Eye (tissue), 1 donor: ENCODE measurements around the gene CHCHD3.
"Not testable (repeated sequence)": the region's sequence is repeated elsewhere in the genome, so short reads cannot be mapped to it uniquely, and the experiment has no call there.

ENCODE experiments used
- DNase-seq: peaks from one replicate; pipeline ENCODE4 v3.0.0-alpha.2; 2015

Gene CHCHD3

GRCh38 chr7:132998763-132999162 is 83.1 kb downstream of the CHCHD3 start:
- DNase-seq = no peak

GRCh38 chr7:132997505-132997904 is 84.4 kb downstream of the CHCHD3 start:
- DNase-seq = no peak

- DNase-seq = no peak
Observed at GRCh38 chr7:132996581-132997242, 85.2 kb downstream of the CHCHD3 start.

- DNase-seq = no peak
Observed at GRCh38 chr7:132993377-132994013, 88.4 kb downstream of the CHCHD3 start.

GRCh38 chr7:132991615-132992587 is 90.0 kb downstream of the CHCHD3 start:
- DNase-seq = peak; percentile 32

GRCh38 chr7:132988117-132988516 is 93.8 kb downstream of the CHCHD3 start:
- DNase-seq = no peak

- DNase-seq = no peak
Observed at GRCh38 chr7:132980402-132980801, 101.5 kb downstream of the CHCHD3 start.

GRCh38 chr7:132979524-132979923 is 102.4 kb downstream of the CHCHD3 start:
- DNase-seq = no peak

GRCh38 chr7:132977234-132977633 is 104.7 kb downstream of the CHCHD3 start:
- no peak for DNase-seq

- no peak for DNase-seq
Observed at GRCh38 chr7:132972745-132973144, 109.1 kb downstream of the CHCHD3 start.

- DNase-seq = no peak
Observed at GRCh38 chr7:132970257-132970656, 111.6 kb downstream of the CHCHD3 start.

- DNase-seq = no peak
Observed at GRCh38 chr7:132969520-132969919, 112.4 kb downstream of the CHCHD3 start.

GRCh38 chr7:132967470-132967848 is 114.4 kb downstream of the CHCHD3 start:
- DNase-seq = not testable (repeated sequence)

- DNase-seq = no peak
Observed at GRCh38 chr7:132966754-132967469, 115.0 kb downstream of the CHCHD3 start.

- no peak for DNase-seq
Observed at GRCh38 chr7:132965951-132966350, 115.9 kb downstream of the CHCHD3 start.

GRCh38 chr7:132964876-132965275 is 117.0 kb downstream of the CHCHD3 start:
- no peak for DNase-seq

- DNase-seq = no peak
Observed at GRCh38 chr7:132959891-132960290, 122.0 kb downstream of the CHCHD3 start.

- DNase-seq = no peak
Observed at GRCh38 chr7:132956556-132956955, 125.3 kb downstream of the CHCHD3 start.

GRCh38 chr7:132953468-132953867 is 128.4 kb downstream of the CHCHD3 start:
- no peak for DNase-seq

GRCh38 chr7:132950725-132951124 is 131.2 kb downstream of the CHCHD3 start:
- no peak for DNase-seq

GRCh38 chr7:132947011-132947410 is 134.9 kb downstream of the CHCHD3 start:
- DNase-seq = no peak

GRCh38 chr7:132944774-132945173 is 137.1 kb downstream of the CHCHD3 start:
- DNase-seq = no peak

GRCh38 chr7:132943645-132944044 is 138.2 kb downstream of the CHCHD3 start:
- DNase-seq = no peak
